Stimulated activated CD8-positive, alpha-beta memory T cell treated with anti-CD3 and anti-CD28 coated beads, Interleukin-15, amount 100 ng/mL, for 1 hour (primary cell): Measurements from ENCODE around the gene ZFR2.
"Not testable (repeated sequence)": the region's sequence is repeated elsewhere in the genome, so short reads cannot be mapped to it uniquely, and the experiment has no call there.

Source experiments
- DNase-seq: peaks from one replicate; pipeline ENCODE4 v3.0.0-alpha.2; 2020; ENCODE audit warnings: low read depth

The ZFR2 gene

GRCh38 chr19:3868770-3869456 lies at the start of gene ZFR2:
ZFR2 (minus strand) TSS chr19:3869038; CDS start chr19:3869017, 21 bp downstream.
- no peak for DNase-seq

DNA sequence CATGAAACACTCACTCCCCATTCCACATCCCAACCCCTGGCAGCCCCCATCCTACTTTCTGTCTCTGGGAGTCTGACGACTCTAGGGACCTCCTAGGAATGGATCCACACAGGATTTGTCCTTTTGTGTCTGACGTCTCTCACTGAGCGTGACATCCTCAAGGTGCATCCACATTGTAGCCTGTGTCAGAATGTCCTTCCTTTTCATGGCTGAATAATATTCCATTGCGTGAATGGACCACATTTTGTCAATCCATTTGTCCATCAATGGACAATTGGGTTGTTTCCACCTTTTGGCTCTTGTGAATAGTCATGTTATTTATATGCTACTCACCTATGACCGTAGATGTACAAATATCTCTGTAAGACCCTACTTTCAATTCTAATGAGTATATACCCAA lies 47.2 kb upstream of the ZFR2 start:
- no peak for DNase-seq

DNA sequence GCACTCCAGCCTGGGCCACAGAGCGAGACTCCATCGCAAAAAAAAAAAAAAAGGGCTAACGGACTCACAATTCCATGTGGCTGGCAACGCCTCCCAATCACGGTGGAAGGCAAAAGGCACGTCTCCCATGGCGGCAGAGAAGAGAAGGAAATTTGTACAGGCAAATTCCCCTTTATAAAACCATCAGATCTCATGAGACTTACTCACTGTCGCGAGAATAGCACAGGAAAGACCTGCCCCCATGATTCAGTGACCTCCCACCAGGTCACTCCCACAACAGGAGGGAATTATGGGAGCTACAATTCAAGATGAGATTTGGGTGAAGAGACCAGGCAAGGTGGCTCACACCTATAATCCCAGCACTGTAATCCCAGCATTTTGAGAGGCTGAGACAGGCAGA lies 45.4 kb upstream of the ZFR2 start:
- no peak for DNase-seq

DNA sequence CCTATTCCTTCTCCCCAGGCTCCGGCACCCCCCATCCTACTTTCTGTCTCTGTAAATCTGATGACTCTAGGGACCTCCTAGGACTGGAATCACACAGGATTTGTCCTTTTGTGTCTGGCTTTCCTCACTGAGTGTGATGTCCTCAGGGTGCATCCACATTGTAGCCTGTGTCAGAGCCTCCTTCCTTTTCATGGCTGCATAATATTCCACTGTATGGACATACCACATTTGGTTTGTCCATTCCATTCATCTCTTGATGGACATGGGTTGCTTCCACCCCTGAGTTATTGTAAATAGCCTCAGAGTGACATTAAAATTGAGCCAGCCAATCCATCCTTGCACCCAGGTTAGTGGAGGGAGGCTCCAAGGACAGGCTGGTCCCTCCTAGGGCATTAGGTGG lies 41.3 kb upstream of the ZFR2 start:
- no peak for DNase-seq

GRCh38 chr19:3908266-3909054 lies 39.6 kb upstream of the ZFR2 start:
- no peak for DNase-seq

DNA sequence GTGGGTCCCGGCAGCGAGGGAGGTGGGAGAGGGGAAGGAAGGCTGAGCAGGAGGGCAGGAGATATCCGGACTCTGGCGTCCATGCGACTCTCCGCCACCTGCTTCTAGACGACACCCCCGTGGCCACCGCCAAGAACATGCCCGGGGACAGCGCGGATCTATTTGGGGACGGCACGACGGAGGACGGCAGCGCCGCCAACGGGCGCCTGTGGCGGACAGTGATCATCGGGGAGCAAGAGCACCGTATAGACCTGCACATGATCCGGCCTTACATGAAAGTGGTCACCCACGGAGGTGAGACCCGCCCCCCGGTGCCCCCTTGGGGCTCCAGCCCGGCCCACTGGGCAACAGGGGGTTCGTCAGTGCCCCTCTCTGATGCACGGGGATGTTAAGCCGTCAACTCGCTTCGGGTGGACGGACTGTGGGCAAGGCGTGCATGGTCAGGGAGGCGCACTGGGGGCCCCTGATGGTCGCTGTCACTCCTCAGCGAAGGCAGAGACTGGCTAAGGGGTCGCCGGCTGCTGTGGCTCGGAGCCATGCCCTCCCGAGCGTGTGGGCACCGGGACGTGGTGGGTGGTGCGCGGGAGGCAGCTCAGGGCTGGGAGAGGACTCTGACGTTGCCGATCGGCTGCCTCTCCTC lies 38.9 kb upstream of the ZFR2 start:
- DNase-seq, result no peak

DNA sequence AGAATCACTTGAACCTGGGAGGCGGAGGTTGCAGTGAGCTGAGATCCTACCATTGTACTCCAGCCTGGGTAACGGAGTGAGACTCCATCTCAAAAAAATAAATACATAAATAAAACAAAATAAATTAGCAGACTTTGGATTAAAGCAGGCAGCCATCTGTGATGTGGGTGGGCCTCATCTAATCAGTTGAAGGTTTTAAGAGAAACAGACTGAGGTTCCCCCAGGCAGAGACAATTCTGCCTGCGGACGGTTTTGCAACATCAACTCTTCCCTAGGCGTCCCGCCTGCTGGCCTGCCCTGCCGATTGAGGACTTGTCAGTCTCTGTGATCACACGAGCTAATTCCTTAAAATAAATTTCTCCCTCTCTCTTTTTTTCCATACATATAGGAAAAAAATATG lies 35.4 kb upstream of the ZFR2 start:
- no peak for DNase-seq

DNA sequence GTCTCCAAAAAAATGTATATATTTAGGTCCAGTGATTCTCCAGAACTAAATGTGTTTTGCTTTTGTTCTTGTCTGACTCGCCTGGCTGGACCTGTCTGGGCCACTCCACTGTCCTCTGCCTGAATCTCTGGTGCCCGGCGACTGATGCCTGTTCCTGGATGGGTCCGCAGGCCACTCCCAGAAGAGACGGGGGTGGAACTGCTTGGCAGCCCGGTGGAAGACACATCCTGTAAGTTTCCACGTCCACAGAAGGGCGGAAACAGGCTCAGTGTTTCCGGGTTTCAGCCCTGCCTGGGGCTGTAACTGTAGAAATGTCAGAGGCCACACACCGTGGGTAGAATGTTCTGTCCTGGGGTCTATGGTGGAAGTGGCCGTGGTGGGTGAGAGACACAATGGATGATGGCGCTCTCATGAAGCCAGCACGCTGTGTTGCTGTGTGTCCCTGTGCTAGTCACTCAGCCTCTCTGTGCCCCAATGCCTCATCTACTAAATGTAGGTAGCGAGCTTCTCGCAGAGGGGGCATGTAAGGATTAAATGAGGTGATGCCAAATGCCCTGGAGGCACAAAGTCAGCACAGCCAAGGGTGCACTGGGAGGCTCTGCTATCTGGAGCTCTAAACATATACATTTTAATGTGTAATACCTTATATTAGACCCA lies 33.6 kb upstream of the ZFR2 start:
- no peak for DNase-seq

DNA sequence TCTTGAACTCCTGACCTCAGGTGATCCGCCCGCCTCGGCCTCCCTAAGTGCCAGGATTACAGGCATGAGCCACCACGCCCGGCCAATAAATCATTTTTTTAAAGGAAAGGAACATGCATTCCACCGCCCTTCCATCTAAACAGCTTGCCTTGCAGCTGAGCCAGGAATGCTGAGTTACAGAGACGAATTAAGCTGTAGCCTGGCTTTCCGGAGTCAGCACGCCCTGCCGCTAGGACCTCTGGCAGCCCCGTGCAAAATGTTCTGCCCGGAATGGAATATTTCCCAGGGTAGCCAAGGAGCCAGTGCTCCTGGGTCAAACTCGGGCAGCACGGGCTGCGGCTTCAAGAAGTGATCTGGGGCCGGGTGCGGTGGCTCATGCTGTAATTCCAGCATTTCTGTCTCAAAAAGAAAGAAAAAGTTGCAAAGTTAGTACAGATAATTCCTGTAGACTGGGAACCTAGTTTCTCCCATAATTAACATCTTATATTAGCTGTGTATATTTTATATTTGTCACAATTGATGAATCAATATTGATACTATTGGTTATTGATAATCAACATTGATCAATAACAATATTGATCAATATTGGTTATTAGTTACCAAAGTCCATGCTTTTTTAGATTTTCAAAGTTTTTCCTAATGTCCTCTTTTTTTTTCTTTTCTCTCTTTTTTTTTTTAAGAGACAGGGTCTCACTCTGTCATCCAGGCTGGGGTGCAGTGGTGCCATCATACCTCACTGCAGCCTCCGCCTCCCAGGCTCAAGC lies 30.9 kb upstream of the ZFR2 start:
- DNase-seq, result no peak

DNA sequence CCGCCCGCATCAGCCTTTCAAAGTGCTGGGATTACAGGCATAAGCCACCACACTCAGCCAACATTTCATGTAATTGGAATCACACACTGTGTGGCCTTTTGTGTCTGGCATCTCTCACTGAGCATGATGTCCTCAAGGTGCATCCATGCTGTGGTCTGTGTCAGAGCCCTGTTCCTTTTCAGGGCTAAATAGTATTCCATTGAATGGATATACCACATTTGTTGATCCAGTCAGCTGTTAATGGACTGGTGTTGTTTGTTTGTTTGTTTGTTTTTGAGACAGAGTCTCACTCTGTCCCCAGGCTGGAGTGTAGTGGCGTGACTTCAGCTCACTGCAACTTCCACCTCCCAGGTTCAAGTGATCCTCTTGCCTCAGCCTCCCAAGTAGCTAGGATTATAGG lies 29.6 kb upstream of the ZFR2 start:
- no peak for DNase-seq

DNA sequence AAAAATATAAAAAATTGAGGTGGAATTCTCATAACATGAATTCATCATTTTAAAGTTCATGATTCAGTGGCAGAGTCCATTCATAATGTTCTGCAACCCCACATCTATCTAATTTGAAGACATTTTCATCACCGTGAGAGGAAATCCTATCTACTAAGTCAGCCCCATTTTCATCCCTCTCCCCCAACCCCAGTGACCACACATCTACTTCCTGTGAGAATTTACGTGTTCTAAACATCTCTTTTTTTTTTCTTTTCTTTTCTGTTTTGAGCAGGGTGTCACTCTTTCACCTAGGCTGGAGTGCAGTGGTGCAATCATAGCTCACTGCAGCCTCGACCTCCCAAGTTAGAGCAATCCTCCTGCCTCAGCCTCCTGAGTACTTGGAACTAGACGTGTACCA lies 29.1 kb upstream of the ZFR2 start:
- DNase-seq, result no peak

DNA sequence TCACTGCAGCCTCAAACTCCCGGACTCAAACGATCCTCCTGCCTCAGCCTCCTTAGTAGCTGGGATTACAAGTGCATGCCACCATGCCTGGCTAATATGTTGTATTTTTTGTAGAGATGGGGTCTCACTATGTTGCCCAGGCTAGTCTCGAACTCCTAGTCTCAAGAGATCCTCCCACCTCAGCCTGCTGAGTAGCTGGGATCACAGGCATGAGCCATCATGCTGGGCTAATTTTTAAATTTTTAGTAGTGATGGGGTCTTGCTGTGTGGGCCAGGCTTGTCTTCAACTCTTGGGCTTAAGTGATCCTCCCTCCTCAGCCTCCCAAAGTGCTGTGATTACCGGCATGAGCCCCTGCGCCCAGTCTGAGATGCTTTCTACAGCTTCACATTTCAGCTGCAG lies 26.9 kb upstream of the ZFR2 start:
- DNase-seq, result no peak

GRCh38 chr19:3894959-3895358 lies 26.1 kb upstream of the ZFR2 start:
- DNase-seq, result not testable (repeated sequence)

- no peak for DNase-seq
Measured at GRCh38 chr19:3893509-3894179, 24.8 kb upstream of the ZFR2 start.

GRCh38 chr19:3890591-3890990 lies 21.8 kb upstream of the ZFR2 start:
- DNase-seq, result no peak

- no peak for DNase-seq
Measured at GRCh38 chr19:3882041-3882384, 13.2 kb upstream of the ZFR2 start.

DNA sequence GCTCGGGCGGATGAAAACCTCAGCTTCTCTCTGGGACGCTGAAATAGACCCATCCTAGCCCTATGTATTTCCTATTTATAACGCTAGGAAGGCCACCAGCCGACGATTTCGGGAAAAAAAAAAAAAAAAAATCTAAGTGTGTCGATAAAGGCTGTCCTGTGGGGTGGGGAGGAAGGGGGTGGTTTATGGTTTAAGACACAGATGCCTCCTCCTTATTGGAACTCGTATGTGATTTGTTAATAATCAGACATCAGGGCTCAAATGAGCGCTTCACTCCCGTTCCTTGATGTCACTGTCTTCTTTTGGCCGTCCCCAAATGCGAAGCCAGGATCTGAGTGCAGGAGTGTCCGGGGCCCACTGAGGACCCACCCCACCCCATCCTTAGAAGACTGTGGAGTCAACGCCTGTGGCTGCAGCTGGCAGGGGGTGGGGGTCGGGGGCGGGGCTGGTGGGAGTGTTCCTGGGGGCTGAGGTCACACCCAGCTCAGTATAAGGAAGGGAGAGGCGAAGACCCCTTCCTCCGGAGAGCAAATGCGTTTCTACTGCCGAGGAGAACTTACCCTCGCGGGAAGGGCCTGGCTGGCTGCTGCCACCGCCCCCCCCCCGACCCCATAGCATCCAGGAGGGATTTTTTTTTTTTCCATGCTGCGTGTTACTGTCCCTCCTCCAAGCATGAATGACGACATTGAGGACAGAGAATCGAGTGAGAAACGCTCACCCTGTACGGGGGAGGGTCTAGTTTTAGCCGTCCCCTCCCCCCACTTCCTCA lies 12.6 kb upstream of the ZFR2 start:
- DNase-seq, result no peak

DNA sequence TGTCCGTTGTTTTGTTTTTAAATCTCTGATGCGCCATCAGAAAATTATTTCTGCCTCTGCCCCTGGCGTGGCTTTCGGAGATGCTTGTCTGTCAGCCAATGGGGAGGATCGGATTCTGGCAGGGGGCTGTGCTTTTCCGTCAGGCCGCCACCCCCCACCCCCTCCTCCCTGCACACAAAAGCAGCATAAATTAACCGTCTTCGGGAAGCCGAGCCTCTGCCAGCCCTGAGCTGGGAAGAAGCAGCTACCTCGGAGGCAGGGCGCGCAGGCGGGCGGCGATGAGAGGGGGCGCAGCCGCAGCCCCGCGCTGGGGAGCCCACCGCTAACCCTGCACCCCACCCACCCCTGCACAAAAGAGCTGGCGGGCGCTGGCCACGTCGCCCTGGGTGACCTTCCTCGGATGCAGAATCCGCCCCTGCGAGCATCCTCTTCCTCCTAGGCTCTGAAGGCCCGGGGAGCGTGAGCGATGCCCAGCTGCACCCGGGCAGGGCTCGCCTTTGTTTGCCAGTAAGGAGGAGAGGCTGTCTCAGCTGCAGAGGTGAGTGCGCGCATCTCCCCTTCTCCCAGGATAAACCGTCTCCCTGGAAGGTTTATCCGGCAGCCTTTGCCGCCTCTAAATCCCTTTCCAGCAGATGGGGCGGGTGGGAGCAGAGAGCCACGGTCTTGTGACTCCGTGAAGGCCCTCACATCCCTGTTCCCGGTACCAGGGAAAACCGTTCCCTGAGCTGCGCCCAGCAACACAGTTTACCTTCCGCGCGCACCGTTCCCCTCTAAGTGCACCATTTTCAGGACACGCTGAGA lies 11.8 kb upstream of the ZFR2 start, which contains the start of gene ATCAY:
Gene ATCAY (plus strand): TSS at position 215 of the 801 bp plus-strand sequence. CDS start 5,083 bp downstream, outside the sequence.
- no peak for DNase-seq

- DNase-seq, result no peak
Measured at GRCh38 chr19:3879656-3880055, 10.8 kb upstream of the ZFR2 start.

DNA sequence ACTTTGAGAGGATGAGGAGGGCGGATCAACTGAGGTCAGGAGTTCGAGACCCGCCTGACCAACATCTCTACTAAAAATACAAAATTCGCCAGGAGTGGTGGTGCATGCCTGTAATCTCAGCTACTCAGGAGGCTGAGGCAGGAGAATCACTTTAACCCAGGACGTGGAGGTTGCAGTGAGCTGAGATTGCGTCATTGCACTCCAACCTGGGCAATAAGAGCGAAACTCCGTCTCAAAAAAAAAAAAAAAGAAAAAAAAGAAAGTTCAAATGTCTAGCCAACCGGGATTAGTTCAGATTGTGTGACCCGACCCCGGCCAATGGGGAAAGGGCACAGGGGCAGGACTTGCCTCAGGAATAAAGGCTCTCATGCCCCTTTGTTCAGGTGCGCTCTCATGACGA lies 5.9 kb upstream of the ZFR2 start:
- not testable (repeated sequence) for DNase-seq
